ENCODE data around the gene NELL2. TPM values are rescaled to one million over a fixed set of nuclear protein-coding genes. Genes with fewer than 3 reads are reported as not detected.
A peak's percentile ranks its signal among the peaks of the same experiment; 100 is the strongest.
"Not testable (repeated sequence)": the region's sequence is repeated elsewhere in the genome, so short reads cannot be mapped to it uniquely, and the experiment has no call there.

The NELL2 gene
- total RNA-seq: 1 to 10 TPM; 2.9 to 6.1 TPM
- long read RNA-seq, partial matches to known transcripts: 1 of 2 reads
- long read RNA-seq, other reads (novel, unspliced or antisense): 0 of 2 reads

- ATAC-seq (peak; percentile 96), DNase-seq (peak; percentile 36 to 60)
- intact Hi-C loops (cut with DNase I, micrococcal nuclease): no loop called here
Observed at GRCh38 chr12:44875954-44876543, at the start of gene NELL2. TSS of gene NELL2 (minus strand) at chr12:44876315. CDS start at chr12:44875869, 446 bp downstream.

- intact Hi-C loops (cut with DNase I, micrococcal nuclease): loop anchor here in 1 of 2 donors (10.0 kb wide), 1 partner anchor 907 kb away; no protein-coding TSS in a partner anchor
- ATAC-seq (no peak), DNase-seq (no peak)
Observed at GRCh38 chr12:44921736-44922135, 45.6 kb upstream of the NELL2 start.

- intact Hi-C loops (cut with DNase I, micrococcal nuclease): no loop called here
- DNase-seq (no peak), ATAC-seq (no peak)
Observed at GRCh38 chr12:44917141-44917540, 41.0 kb upstream of the NELL2 start.

DNA sequence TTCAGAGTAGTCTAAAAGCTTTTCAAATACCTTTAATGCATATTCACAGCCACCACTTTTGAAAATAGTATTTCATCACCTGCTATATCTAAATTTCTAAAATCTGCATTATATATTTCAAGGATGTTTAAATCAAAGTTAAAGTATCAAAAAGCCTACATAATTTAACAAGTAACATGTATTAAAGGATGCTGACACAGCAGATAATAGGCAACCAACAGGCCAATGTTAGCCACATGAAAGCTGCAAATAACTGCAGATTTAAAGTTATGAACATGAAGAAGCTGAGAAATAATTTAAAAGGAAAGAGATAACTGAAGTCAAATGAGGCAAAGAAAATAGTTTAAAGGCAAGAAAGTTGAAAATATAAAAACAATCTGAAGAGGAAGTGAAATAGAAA lies 39.8 kb upstream of the NELL2 start:
- intact Hi-C loops (cut with DNase I, micrococcal nuclease): no loop called here
- ATAC-seq: no peak

DNA sequence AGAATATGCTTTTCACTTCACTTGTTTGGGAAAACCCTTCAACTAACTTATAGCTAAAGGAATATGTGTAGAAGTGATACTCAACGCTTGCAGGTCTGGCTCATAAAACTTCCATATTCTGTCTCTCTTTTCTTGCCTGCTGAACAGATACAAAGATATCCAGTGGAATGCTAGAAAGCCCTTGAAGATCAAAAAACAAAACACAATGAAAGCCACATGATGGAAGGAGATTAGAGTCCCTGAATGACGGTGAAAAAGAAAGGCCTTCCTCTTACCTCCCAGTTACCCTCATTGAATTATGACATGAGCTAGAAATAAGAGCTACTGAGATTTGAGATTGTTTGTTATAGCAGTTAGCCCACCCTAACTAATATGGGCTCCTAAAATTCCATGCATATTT lies 28.2 kb upstream of the NELL2 start:
- ATAC-seq: no peak
- intact Hi-C loops (cut with DNase I, micrococcal nuclease): no loop called here

More for the DNA sequence above, 39.8 kb upstream of the NELL2 start:
- DNase-seq: no peak

GRCh38 chr12:44898108-44898507 lies 22.0 kb upstream of the NELL2 start:
- intact Hi-C loops (cut with DNase I, micrococcal nuclease); DNase-seq; ATAC-seq: not testable (repeated sequence)

More for the DNA sequence above, 28.2 kb upstream of the NELL2 start:
- no peak for DNase-seq

DNA sequence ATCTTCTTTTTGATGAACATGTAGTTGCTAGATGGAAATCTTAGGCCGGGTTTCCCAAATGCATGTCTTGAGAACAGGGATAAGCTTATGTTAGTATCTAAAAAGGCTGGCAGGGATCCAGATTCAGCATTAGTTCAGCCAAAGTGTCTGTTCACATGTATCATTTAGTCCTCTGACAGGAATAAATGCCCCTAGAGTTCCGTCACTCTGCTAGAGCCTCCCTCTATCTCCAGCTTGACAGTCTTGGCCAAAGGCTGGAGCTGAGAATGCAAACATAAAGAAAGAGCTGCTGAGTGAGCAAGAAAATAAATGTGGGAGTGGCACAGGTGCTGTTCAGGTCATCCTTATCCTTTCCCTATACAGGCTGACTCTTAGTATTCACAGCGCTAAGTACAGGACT lies 13.8 kb upstream of the NELL2 start:
- no peak for ATAC-seq
- intact Hi-C loops (cut with DNase I, micrococcal nuclease): no loop called here
- DNase-seq: no peak

DNA sequence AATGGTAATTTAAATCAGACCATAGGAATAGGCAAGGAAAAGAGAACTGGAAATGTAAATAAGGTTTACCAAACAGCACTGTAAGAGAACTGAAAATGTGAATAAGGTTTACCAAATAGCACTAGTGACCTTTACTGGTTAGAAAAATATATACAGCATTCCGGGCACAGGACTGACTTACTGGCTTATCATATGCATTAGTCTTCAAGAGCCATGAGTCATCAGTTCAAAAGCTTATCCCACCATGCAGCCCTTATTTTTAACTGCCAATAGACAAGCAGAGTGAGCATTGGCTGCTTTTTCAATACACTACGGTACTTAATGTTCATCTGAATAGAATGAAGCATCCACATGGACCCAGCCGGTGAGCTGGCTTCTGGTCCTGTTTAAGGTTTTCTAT lies 13.0 kb upstream of the NELL2 start:
- no peak for ATAC-seq
- DNase-seq: no peak
- intact Hi-C loops (cut with DNase I, micrococcal nuclease): no loop called here

DNA sequence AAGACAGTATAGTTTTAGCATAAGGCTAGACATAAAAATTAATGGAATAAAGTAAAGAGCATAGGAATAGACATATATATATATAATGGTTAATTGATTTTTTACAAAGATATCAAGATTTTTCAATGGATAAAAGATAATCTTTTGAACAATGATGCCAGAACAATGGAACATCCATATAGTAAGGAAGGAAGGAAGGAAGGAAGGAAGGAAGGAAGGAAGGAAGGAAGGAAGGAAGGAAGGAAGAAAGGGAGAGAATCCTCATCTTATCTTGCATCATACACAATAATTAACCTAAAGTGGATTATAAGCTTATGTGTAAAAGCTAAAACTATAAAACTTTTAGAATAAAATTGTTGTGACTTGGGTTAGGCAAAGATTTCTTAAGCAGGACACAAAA lies 9.8 kb upstream of the NELL2 start:
- intact Hi-C loops (cut with DNase I, micrococcal nuclease): no loop called here
- no peak for ATAC-seq
- no peak for DNase-seq

GRCh38 chr12:44881197-44881596 lies 5.1 kb upstream of the NELL2 start:
- intact Hi-C loops (cut with DNase I, micrococcal nuclease): no loop called here
- ATAC-seq (no peak), DNase-seq (no peak)

- ATAC-seq (peak; percentile 52), DNase-seq (peak in 1 of 2 donors; percentile 20)
- intact Hi-C loops (cut with DNase I, micrococcal nuclease): no loop called here
Observed at GRCh38 chr12:44876544-44877410, 662 bp upstream of the NELL2 start.

- intact Hi-C loops (cut with DNase I, micrococcal nuclease): no loop called here
- peak in 1 of 2 donors; percentile 7 for DNase-seq
- peak; percentile 30 for ATAC-seq
Observed at GRCh38 chr12:44875417-44875953, 630 bp downstream of the NELL2 start.

DNA sequence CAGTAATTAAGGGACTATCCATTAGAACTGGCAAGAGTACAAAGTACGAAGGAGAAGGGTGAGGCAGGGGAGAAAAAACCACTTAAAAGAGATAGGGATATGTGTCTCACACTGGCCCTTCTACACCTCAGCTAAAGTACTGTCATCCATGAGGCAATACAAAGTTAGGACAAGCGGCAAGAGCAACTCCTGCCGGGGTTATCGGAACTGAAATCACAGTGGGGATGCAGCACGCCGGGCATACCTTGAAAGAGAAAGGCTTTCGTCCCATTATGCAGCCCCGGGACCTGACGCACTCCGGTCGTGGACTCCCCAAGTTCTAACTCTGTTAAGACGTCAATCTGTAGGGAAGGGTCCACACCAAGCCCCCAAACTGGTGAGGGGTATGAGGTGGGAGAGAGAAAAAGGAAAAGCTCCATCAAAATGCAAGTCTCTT lies 1.1 kb downstream of the NELL2 start:
- ATAC-seq (peak; percentile 21), DNase-seq (peak in 1 of 2 donors; percentile 5)
- intact Hi-C loops (cut with DNase I, micrococcal nuclease): no loop called here

GRCh38 chr12:44873898-44874297 lies 2.2 kb downstream of the NELL2 start:
- DNase-seq: no peak
- intact Hi-C loops (cut with DNase I, micrococcal nuclease): no loop called here
- ATAC-seq: peak; percentile 46

GRCh38 chr12:44869503-44869902 lies 6.6 kb downstream of the NELL2 start:
- DNase-seq (no peak), ATAC-seq (no peak)
- intact Hi-C loops (cut with DNase I, micrococcal nuclease): no loop called here

GRCh38 chr12:44863867-44864266 lies 12.2 kb downstream of the NELL2 start:
- intact Hi-C loops (cut with DNase I, micrococcal nuclease): no loop called here
- DNase-seq (no peak), ATAC-seq (no peak)

- no peak for DNase-seq
- ATAC-seq: no peak
- intact Hi-C loops (cut with DNase I, micrococcal nuclease): no loop called here
Observed at GRCh38 chr12:44859998-44860689, 16.0 kb downstream of the NELL2 start.

GRCh38 chr12:44858226-44858855 lies 17.8 kb downstream of the NELL2 start:
- no peak for ATAC-seq
- intact Hi-C loops (cut with DNase I, micrococcal nuclease): no loop called here
- DNase-seq: no peak

DNA sequence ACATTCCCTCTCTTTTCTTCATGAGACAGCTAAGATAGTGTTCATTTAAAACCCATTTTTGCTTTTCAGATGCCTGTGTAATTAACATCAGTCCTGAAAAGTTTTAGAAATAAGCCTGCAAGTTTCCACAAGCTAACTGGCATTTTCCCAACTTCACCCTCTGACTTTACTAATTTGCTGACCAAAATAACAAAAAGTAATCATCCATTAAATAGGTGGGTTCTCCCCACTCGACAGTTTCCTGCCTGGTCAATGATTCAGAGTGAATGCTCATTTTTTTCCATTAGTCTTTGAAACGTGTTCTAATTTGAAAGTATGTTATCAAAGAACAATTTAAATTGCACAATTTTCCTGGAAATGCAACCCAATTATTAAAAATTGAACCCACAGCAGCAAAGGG lies 23.6 kb downstream of the NELL2 start:
- intact Hi-C loops (cut with DNase I, micrococcal nuclease): no loop called here
- DNase-seq: no peak
- no peak for ATAC-seq
